Adrenal gland (tissue), 12 donors: ENCODE results near the gene CCDC170. TPM values are rescaled to one million over a fixed set of nuclear protein-coding genes. Genes with fewer than 3 reads are reported as not detected.

ENCODE experiments used
- DNase-seq, 7 donors: peaks; one replicate each; pipeline ENCODE4 v3.0.0-alpha.2; 2019 to 2020
- H3K27ac ChIP-seq, 5 donors: fragments of 200-600 bp; sonication (generic) in 4 of 5; 1 replicate in 3 of 5; 2 replicates in 2 of 5; pipeline versions ENCODE4 v1.5.1 to v1.8.0; 2016 to 2020; ENCODE audit warnings: mild to moderate bottlenecking in 1 of 5
- H3K27me3 ChIP-seq: fragments of 200-600 bp; 2 replicates; pipeline ENCODE4 v1.8.0; 2021
- H3K36me3 ChIP-seq, 2 donors: fragments of 200-600 bp; replicated peaks in 1 of 2; 1 replicate in 1 of 2; 2 replicates in 1 of 2; pipeline versions ENCODE4 v1.5.1 to v1.8.0; 2018 to 2022
- H3K4me1 ChIP-seq, 2 donors: fragments of 200-600 bp; replicated peaks in 1 of 2; 1 replicate in 1 of 2; 2 replicates in 1 of 2; pipeline versions ENCODE4 v1.5.1 to v1.8.0; 2018 to 2021
- H3K4me3 ChIP-seq, 4 donors: fragments of 200-600 bp; sonication (generic) in 3 of 4; one replicate each; pipeline ENCODE4 v1.5.1; 2016 to 2018
- H3K9me3 ChIP-seq, 3 donors: fragments of 200-600 bp; sonication (generic) in 1 of 3; replicated peaks in 1 of 3; 1 replicate in 2 of 3; 2 replicates in 1 of 3; pipeline versions ENCODE4 v1.5.1 to v1.8.0; 2016 to 2021
- POLR2A ChIP-seq, 2 donors: fragments of 450-650 bp; IDR thresholded peaks; one replicate each; pipeline ENCODE4 v1.6.1; 2017; ENCODE audit warnings: antibody characterized with exemption in 2 of 2, mild to moderate bottlenecking in 2 of 2, moderate library complexity in 1 of 2
- WGBS, 4 donors: extraction: QIAGEN DNeasy Blood & Tissue Kit in 2 of 4; methylation state at CpG; one replicate each; pipeline versions ENCODE4 v1.1.5 to v1.1.7; 2013 to 2017; 5-methylcytosine and 5-hydroxymethylcytosine counted together
- intact Hi-C, 2 donors: fragments of 100-400 bp; cut with DNase I; formaldehyde crosslinking; loops; one replicate each; pipeline versions ENCODE4 v1.14.1 to v1.15.0; 2022 to 2023
- polyA plus RNA-seq, 3 donors: library from polyadenylated mRNA; stranded (reverse); fragments of 200-250 nt in 2 of 3; fragments of 350-450 nt in 1 of 3; fragmentation: Illumina TruSeq in 1 of 3; extraction: RNeasy Lipid Tissue Mini Kit (QIAGEN cat#74804) in 1 of 3; gene quantifications; one replicate each; pipeline ENCODE4 v1.2.3, GENCODE V29; 2013 to 2014
- total RNA-seq, 9 donors: library from RNA; depleted of rRNA in 4 of 9; stranded (reverse); fragments of >200 nt in 4 of 9; fragments of 120-200 nt in 1 of 9; fragmentation: NEBNext Ultra II Directional in 1 of 9; extraction: Animal tissue kit (Norgen Biotek cat#: 25700) in 1 of 9; gene quantifications; one replicate each; pipeline versions ENCODE4 v1.1.0 to v1.2.4, GENCODE V29; 2013 to 2023
- TF ChIP-seq, protein P1 (sequence below), 6 experiments: fragments of 450-650 bp in 4 of 6; fragments of 200-600 bp in 2 of 6; sonication (generic) in 1 of 6; IDR thresholded peaks; 1 replicate in 5 of 6; 2 replicates in 1 of 6; pipeline versions ENCODE4 v1.5.1 to v1.8.0; 2016 to 2021; ENCODE audit warnings: antibody characterized with exemption in 6 of 6, mild to moderate bottlenecking in 2 of 6, moderate library complexity in 1 of 6
- donor health status: healthy with polysubstance abuse.
- donor health status: Bipolar disorder and iron deficiency.
- donor health status: DM: yes; HTN: yes; CAD: no.
- donor health status: DM: no; HTN: no; CAD: no.
- donor health status: DM: no; HTN: no; CAD: no.
- donor health status: DM: yes; HTN: yes; CAD: no.

Gene CCDC170
- total and polyA plus RNA-seq, 12 donors: 2.0 to 13.5 (median 6.1) TPM

DNA sequence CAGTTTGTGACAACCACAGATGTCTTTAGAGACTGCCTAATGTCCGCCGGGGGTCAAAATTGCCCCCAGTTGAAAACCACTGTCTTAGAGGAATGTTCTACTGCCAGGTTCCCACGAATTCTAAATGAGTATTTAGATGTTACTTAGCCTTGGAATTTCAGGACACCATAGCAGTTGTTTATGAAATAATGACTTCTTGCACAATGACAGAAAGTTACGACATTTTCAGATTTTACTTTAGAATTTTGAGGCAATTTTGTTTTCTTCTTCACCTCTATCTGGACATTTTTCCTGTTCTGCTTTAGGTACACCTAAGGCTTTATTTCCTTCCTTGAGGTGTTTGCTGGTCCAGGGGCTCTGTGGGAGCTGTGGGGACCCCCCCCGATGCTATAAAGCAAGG lies 83.4 kb downstream of the CCDC170 start:
- H3K4me1 ChIP-seq: no peaks in the 10 kb centered on the region
- no peak overlapping the region for H3K4me3 ChIP-seq
- no peak overlapping the region for H3K27ac ChIP-seq
- H3K27me3 ChIP-seq: no peaks in the 10 kb centered on the region
- WGBS, 4 donors: 84 to 86% (median 86%) methylated on average over 5 of the region's 5 CpGs
- no peak for DNase-seq
- TF ChIP-seq, protein P1, sequence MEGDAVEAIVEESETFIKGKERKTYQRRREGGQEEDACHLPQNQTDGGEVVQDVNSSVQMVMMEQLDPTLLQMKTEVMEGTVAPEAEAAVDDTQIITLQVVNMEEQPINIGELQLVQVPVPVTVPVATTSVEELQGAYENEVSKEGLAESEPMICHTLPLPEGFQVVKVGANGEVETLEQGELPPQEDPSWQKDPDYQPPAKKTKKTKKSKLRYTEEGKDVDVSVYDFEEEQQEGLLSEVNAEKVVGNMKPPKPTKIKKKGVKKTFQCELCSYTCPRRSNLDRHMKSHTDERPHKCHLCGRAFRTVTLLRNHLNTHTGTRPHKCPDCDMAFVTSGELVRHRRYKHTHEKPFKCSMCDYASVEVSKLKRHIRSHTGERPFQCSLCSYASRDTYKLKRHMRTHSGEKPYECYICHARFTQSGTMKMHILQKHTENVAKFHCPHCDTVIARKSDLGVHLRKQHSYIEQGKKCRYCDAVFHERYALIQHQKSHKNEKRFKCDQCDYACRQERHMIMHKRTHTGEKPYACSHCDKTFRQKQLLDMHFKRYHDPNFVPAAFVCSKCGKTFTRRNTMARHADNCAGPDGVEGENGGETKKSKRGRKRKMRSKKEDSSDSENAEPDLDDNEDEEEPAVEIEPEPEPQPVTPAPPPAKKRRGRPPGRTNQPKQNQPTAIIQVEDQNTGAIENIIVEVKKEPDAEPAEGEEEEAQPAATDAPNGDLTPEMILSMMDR (IDR thresholded peaks at IDR 0.05): no peak
- TF ChIP-seq POLR2A (IDR thresholded peaks at IDR 0.05): no peak
- no peaks in the 10 kb centered on the region for H3K9me3 ChIP-seq
- no peaks in the 10 kb centered on the region for H3K36me3 ChIP-seq
- intact Hi-C loops: no loop called here

DNA sequence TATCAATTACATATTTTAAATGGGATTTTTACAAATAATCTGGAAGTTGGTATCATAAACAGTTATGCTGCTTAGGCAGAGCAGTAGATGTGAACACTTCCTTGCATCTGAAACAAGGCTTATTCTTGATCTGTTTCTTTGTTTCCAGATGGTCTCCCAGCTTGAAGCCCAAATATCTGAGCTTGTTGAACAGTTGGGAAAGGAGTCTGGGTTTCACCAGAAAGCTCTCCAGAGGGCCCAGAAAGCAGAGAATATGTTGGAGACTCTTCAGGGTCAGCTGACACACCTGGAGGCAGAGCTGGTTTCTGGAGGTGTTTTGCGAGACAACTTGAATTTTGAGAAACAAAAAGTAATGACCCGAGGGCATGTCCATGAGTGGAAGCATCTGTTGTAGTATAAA lies 91.9 kb downstream of the CCDC170 start:
- 86 to 98% (median 96%) methylated on average over 2 of the region's 2 CpGs for WGBS, 4 donors

DNA sequence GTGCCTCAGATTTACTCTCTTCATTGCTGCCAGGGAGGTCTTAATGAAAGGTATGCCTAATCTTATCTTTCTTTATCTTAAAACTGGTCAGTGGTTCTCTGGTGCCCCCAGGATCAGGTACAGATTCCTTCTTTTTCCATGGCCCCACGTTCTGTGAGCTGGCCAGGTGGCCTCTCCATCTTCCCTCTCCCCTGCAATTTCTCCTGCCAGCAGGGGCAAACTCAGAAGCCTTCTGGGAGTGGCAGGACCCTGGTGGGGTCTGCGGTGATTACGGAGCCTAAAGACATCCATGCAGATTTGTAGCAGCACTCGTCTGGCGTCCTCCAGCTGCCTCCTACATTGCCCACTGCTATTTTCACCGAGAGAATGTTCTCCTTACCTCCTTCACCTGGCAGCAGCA lies 95.8 kb downstream of the CCDC170 start:
- no peak overlapping the region for H3K4me3 ChIP-seq
- intact Hi-C loops: no loop called here
- WGBS, 4 donors: 69 to 86% (median 77%) methylated on average over 6 of the region's 6 CpGs
- H3K27ac ChIP-seq: no peak overlapping the region
- H3K27me3 ChIP-seq: no peaks in the 10 kb centered on the region
- no peak for DNase-seq
- H3K9me3 ChIP-seq: peaks cover 0 to 10% (median 0%) of the 10 kb centered on the region in 3 donors
- no peaks in the 10 kb centered on the region for H3K4me1 ChIP-seq
- no peaks in the 10 kb centered on the region for H3K36me3 ChIP-seq
- no peak for TF ChIP-seq POLR2A (IDR thresholded peaks at IDR 0.05)
- TF ChIP-seq, protein P1 (IDR thresholded peaks at IDR 0.05): no peak

More for the DNA sequence above, 91.9 kb downstream of the CCDC170 start:
- no peak for TF ChIP-seq POLR2A (IDR thresholded peaks at IDR 0.05)
- TF ChIP-seq, protein P1 (IDR thresholded peaks at IDR 0.05): no peak
- Histone ChIP-seq H3K36me3 (no peaks in the 10 kb centered on the region), H3K27ac (no peak overlapping the region), H3K4me1 (no peaks in the 10 kb centered on the region), H3K9me3 (no peaks in the 10 kb centered on the region), H3K27me3 (no peaks in the 10 kb centered on the region), H3K4me3 (no peak overlapping the region)
- DNase-seq: no peak
- intact Hi-C loops: no loop called here

DNA sequence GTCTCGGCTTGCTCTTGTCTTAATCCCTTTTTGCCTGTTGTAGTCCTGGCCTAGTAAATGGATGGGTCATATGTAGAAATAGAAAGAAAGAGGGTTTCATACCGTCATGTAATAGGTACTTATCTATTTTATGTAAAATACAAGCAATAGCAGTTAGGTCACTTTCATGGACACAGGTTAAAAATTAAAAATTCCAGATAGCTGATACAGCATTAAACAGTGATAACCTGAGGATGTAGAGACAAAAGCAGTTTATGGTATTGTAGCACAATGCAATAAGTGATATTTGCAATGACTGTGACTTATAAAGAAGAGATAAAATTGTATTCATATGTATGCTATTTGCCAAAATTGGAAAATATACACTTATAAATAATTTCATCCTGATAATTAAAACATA lies 96.9 kb downstream of the CCDC170 start:
- no peaks in the 10 kb centered on the region for H3K4me1 ChIP-seq
- H3K9me3 ChIP-seq: peaks cover 0 to 10% (median 0%) of the 10 kb centered on the region in 3 donors
- intact Hi-C loops: no loop called here
- WGBS, 4 donors: 51 to 92% (median 84%) methylated on average over 2 of the region's 2 CpGs
- no peak overlapping the region for H3K27ac ChIP-seq
- no peak for DNase-seq
- no peaks in the 10 kb centered on the region for H3K27me3 ChIP-seq
- H3K36me3 ChIP-seq: no peaks in the 10 kb centered on the region
- H3K4me3 ChIP-seq: no peak overlapping the region
- TF ChIP-seq, protein P1 (IDR thresholded peaks at IDR 0.05): no peak
- no peak for TF ChIP-seq POLR2A (IDR thresholded peaks at IDR 0.05)
